Psoas muscle (tissue), 8 donors: ENCODE data around the gene CEL. TPM values are rescaled to one million over a fixed set of nuclear protein-coding genes. Genes with fewer than 3 reads are reported as not detected.
A peak's percentile ranks its signal among the peaks of the same experiment; 100 is the strongest.
"Not testable (repeated sequence)": the region's sequence is repeated elsewhere in the genome, so short reads cannot be mapped to it uniquely, and the experiment has no call there.

Source experiments
- ATAC-seq, 4 donors: fragments of 200-7000 bp; cut with Tn5 transposase; one replicate each; pipeline ENCODE4 v1.9.1; 2020; ENCODE audit warnings: moderate library complexity in 3 of 4, mild to moderate bottlenecking in 2 of 4
- DNase-seq, 2 donors: peaks; one replicate each; pipeline ENCODE4 v3.0.0-alpha.2; 2020
- H3K27ac ChIP-seq: fragments of 200-600 bp; one replicate; pipeline ENCODE4 v1.8.0; 2022
- H3K27me3 ChIP-seq, 3 donors: fragments of 200-600 bp in 1 of 3; one replicate each; pipeline versions ENCODE4 v1.6.1 to v1.8.0; 2013 to 2022; ENCODE audit warnings: low read length in 2 of 3, mild to moderate bottlenecking in 2 of 3, moderate library complexity in 1 of 3; ENCODE audit not compliant: insufficient read depth in 3 of 3
- H3K36me3 ChIP-seq, 2 donors: fragments of 200-600 bp in 1 of 2; one replicate each; pipeline versions ENCODE4 v1.6.1 to v1.8.0; 2013 to 2022; ENCODE audit warnings: low read depth in 1 of 2, mild to moderate bottlenecking in 1 of 2, moderate library complexity in 1 of 2; ENCODE audit not compliant: insufficient read depth in 1 of 2
- H3K4me1 ChIP-seq: fragments of 200-600 bp; one replicate; pipeline ENCODE4 v1.8.0; 2022
- H3K4me3 ChIP-seq: fragments of 200-600 bp; one replicate; pipeline ENCODE4 v1.8.0; 2022; ENCODE audit warnings: mild to moderate bottlenecking
- H3K9me3 ChIP-seq: fragments of 200-600 bp; one replicate; pipeline ENCODE4 v1.8.0; 2022
- CTCF ChIP-seq: fragments of 200-600 bp; IDR thresholded peaks from one replicate; pipeline ENCODE4 v1.8.0; 2022; ENCODE audit warnings: antibody characterized with exemption
- WGBS, 3 donors: extraction: QIAGEN DNeasy Blood & Tissue Kit; methylation state at CpG; one replicate each; pipeline versions ENCODE4 v1.1.6 to v1.1.7; 2013; 5-methylcytosine and 5-hydroxymethylcytosine counted together
- intact Hi-C, 2 donors: fragments of 100-400 bp; cut with DNase I; formaldehyde crosslinking; loops; one replicate each; pipeline versions ENCODE4 v1.11.0 to v1.14.2; 2022
- polyA plus RNA-seq, 3 donors: library from polyadenylated mRNA; stranded (reverse); fragments of 200-250 nt; gene quantifications; one replicate each; pipeline ENCODE4 v1.2.3, GENCODE V29; 2013
- total RNA-seq, 4 donors: library from RNA; stranded (reverse); fragmentation: NEBNext Ultra II Directional in 2 of 4; extraction: Animal tissue kit (Norgen Biotek cat#: 25700) in 2 of 4; gene quantifications; one replicate each; pipeline versions ENCODE4 v1.2.1 to v1.2.4, GENCODE V29; 2021 to 2023
- donor health status: healthy with polysubstance abuse.
- donor health status: DM: no; HTN: no; CAD: no; lungs with moderate emphysema.
- donor health status: Bipolar disorder and iron deficiency.
- donor health status: healthy.
- donor health status: DM: yes; HTN: yes; CAD: no.
- donor health status: DM: no; HTN: no; CAD: no.
- donor health status: DM: no; HTN: no; CAD: no.
- donor health status: DM: yes; HTN: yes; CAD: no.

The CEL gene
- total and polyA plus RNA-seq, 7 donors = 0.10 to 2.0 (median 0.42) TPM

- Histone ChIP-seq H3K4me3 (no peak overlapping the region), H3K27me3 (no peaks in the 10 kb centered on the region), H3K36me3 (no peaks in the 10 kb centered on the region), H3K9me3 (no peaks in the 10 kb centered on the region), H3K4me1 (no peaks in the 10 kb centered on the region), H3K27ac (no peak overlapping the region)
- DNase-seq (no peak), ATAC-seq (no peak)
- WGBS, 3 donors = 78 to 92% (median 87%) methylated on average over 4 of the region's 4 CpGs
- TF ChIP-seq CTCF = no peak
- intact Hi-C loops = loop anchor here in 1 of 2 donors (10.0 kb wide), 1 partner anchor 839 kb away; no protein-coding TSS in a partner anchor
These were observed 14.3 kb downstream of the CEL start for GRCh38 chr9:133075925-133076630.

GRCh38 chr9:133076691-133077090 lies 14.9 kb downstream of the CEL start:
- Histone ChIP-seq H3K9me3 (no peaks in the 10 kb centered on the region), H3K27ac (no peak overlapping the region), H3K4me1 (no peaks in the 10 kb centered on the region), H3K4me3 (no peak overlapping the region), H3K27me3 (no peaks in the 10 kb centered on the region), H3K36me3 (no peaks in the 10 kb centered on the region)
- 86 to 98% (median 93%) methylated on average over 4 of the region's 4 CpGs for WGBS, 3 donors
- no peak for DNase-seq
- TF ChIP-seq CTCF = no peak
- no peak for ATAC-seq
- intact Hi-C loops = loop anchor here in 1 of 2 donors (10.0 kb wide), 1 partner anchor 838 kb away; no protein-coding TSS in a partner anchor

GRCh38 chr9:133078486-133078885 lies 16.7 kb downstream of the CEL start:
- DNase-seq = no peak

GRCh38 chr9:133080161-133080560 lies 18.4 kb downstream of the CEL start:
- TF ChIP-seq CTCF = no peak
- no peak for DNase-seq
- H3K4me3 ChIP-seq = no peak overlapping the region
- H3K36me3 ChIP-seq = no peaks in the 10 kb centered on the region
- H3K9me3 ChIP-seq = no peaks in the 10 kb centered on the region
- intact Hi-C loops = no loop called here
- H3K27ac ChIP-seq = no peak overlapping the region
- WGBS, 3 donors = 73 to 79% (median 77%) methylated on average over 7 of the region's 7 CpGs
- no peaks in the 10 kb centered on the region for H3K4me1 ChIP-seq
- ATAC-seq = no peak
- H3K27me3 ChIP-seq = no peaks in the 10 kb centered on the region

More at GRCh38 chr9:133078486-133078885, 16.7 kb downstream of the CEL start:
- Histone ChIP-seq H3K4me1 (no peaks in the 10 kb centered on the region), H3K4me3 (no peak overlapping the region), H3K9me3 (no peaks in the 10 kb centered on the region), H3K36me3 (no peaks in the 10 kb centered on the region), H3K27ac (no peak overlapping the region), H3K27me3 (no peaks in the 10 kb centered on the region)
- intact Hi-C loops = loop anchor here in 1 of 2 donors (10.0 kb wide), 1 partner anchor 836 kb away; no protein-coding TSS in a partner anchor
- TF ChIP-seq CTCF = no peak
- WGBS, 3 donors = 82 to 84% (median 84%) methylated on average over 14 of the region's 14 CpGs
- ATAC-seq = no peak

GRCh38 chr9:133080786-133081779 lies 19.3 kb downstream of the CEL start:
- H3K27ac ChIP-seq, H3K27me3 ChIP-seq, DNase-seq, H3K36me3 ChIP-seq, intact Hi-C loops, H3K9me3 ChIP-seq, H3K4me1 ChIP-seq, H3K4me3 ChIP-seq: not testable (repeated sequence)
- WGBS, 3 donors = 86 to 90% (median 86%) methylated on average over 9 to 10 of the region's 18 CpGs
- peak in 1 of 4 donors; percentile 30 for ATAC-seq

- intact Hi-C loops, H3K4me1 ChIP-seq, DNase-seq, H3K4me3 ChIP-seq, ATAC-seq, H3K27ac ChIP-seq, H3K36me3 ChIP-seq, H3K27me3 ChIP-seq, H3K9me3 ChIP-seq: not testable (repeated sequence)
- 78 to 88% (median 85%) methylated on average over 6 to 7 of the region's 12 CpGs for WGBS, 3 donors
These were observed 20.3 kb downstream of the CEL start for GRCh38 chr9:133081957-133082644.

GRCh38 chr9:133083688-133084087 lies 21.9 kb downstream of the CEL start:
- H3K27me3 ChIP-seq, H3K4me3 ChIP-seq, intact Hi-C loops, H3K27ac ChIP-seq, H3K9me3 ChIP-seq, DNase-seq, H3K36me3 ChIP-seq, H3K4me1 ChIP-seq, ATAC-seq: not testable (repeated sequence)
- 68 to 79% (median 78%) methylated on average over 6 to 9 of the region's 9 CpGs for WGBS, 3 donors
